GM12872 (cell line): ENCODE measurements around the gene HBZ.
"Not testable (repeated sequence)": the region's sequence is repeated elsewhere in the genome, so short reads cannot be mapped to it uniquely, and the experiment has no call there.

Experiments
- CTCF ChIP-seq: IDR thresholded peaks from 3 replicates; pipeline ENCODE4 v1.5.1; 2011; ENCODE audit warnings: low read depth, mild to moderate bottlenecking, low read length, moderate library complexity; ENCODE audit not compliant: insufficient read depth

The HBZ gene

DNA sequence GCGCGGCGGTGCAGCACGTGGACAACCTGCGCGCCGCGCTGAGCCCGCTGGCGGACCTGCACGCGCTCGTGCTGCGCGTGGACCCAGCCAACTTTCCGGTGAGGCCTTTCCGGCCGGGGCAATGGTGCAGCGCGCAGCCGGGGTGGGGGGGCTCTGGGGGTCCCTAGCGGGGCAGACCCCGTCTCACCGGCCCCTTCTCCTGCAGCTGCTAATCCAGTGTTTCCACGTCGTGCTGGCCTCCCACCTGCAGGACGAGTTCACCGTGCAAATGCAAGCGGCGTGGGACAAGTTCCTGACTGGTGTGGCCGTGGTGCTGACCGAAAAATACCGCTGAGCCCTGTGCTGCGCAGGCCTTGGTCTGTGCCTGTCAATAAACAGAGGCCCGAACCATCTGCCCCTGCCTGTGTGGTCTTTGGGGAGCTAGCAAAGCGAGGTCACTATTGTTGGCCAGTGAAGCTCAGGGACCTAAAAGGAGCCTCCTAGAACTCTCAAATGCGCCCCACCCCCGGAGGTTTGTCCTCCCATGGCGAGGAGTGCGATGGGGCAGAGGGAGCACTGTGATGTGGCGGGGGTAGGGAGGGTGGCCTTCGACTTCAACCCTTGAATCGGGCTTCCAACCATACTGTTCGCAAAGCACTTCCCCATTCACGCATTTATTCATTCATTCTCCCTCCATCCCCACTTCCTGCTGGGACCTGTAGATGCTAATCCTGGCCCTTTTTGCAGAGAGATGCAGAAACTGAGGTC is 14.1 kb downstream of the HBZ start:
- no peak for TF ChIP-seq CTCF

GRCh38 chr16:167122-167690 is 14.8 kb downstream of the HBZ start:
- TF ChIP-seq CTCF = no peak

DNA sequence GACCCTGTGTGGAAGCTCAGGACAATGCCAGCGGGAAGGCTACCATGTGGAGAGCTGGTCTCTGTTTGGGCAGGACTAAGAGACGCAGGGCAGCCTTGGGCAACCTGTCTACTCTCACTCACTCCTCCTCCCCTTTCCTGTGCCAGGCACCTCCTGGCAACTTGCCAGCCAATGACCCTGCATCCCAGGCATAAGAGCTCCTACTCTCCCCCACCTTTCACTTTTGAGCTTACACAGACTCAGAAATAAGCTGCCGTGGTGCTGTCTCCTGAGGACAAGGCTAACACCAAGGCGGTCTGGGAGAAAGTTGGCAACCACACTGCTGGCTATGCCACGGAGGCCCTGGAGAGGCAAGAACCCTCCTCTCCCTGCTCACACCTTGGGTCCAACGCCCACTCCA is 16.0 kb downstream of the HBZ start:
- TF ChIP-seq CTCF = no peak

GRCh38 chr16:169014-169413 is 16.6 kb downstream of the HBZ start:
- no peak for TF ChIP-seq CTCF

DNA sequence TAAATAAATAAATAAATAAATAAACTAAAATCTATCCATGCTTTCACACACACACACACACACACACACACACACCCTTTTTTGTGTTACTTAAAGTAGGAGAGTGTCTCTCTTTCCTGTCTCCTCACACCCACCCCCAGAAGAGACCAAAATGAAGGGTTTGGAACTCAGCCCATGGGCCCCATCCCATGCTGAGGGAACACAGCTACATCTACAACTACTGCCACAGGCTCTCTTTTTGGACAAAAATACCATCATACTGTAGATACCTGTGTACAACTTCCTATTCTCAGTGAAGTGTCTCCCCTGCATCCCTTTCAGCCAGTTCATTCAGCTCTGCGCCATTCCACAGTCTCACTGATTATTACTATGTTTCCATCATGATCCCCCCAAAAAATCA is 18.3 kb downstream of the HBZ start:
- no peak for TF ChIP-seq CTCF

DNA sequence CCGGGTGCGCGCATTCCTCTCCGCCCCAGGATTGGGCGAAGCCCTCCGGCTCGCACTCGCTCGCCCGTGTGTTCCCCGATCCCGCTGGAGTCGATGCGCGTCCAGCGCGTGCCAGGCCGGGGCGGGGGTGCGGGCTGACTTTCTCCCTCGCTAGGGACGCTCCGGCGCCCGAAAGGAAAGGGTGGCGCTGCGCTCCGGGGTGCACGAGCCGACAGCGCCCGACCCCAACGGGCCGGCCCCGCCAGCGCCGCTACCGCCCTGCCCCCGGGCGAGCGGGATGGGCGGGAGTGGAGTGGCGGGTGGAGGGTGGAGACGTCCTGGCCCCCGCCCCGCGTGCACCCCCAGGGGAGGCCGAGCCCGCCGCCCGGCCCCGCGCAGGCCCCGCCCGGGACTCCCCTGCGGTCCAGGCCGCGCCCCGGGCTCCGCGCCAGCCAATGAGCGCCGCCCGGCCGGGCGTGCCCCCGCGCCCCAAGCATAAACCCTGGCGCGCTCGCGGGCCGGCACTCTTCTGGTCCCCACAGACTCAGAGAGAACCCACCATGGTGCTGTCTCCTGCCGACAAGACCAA is 20.0 kb downstream of the HBZ start, which contains the start of gene HBA2:
HBA2 (plus strand) TSS at position 503 of the 568 bp plus-strand sequence; CDS start at position 540, 37 bp downstream.
- TF ChIP-seq CTCF = not testable (repeated sequence)

DNA sequence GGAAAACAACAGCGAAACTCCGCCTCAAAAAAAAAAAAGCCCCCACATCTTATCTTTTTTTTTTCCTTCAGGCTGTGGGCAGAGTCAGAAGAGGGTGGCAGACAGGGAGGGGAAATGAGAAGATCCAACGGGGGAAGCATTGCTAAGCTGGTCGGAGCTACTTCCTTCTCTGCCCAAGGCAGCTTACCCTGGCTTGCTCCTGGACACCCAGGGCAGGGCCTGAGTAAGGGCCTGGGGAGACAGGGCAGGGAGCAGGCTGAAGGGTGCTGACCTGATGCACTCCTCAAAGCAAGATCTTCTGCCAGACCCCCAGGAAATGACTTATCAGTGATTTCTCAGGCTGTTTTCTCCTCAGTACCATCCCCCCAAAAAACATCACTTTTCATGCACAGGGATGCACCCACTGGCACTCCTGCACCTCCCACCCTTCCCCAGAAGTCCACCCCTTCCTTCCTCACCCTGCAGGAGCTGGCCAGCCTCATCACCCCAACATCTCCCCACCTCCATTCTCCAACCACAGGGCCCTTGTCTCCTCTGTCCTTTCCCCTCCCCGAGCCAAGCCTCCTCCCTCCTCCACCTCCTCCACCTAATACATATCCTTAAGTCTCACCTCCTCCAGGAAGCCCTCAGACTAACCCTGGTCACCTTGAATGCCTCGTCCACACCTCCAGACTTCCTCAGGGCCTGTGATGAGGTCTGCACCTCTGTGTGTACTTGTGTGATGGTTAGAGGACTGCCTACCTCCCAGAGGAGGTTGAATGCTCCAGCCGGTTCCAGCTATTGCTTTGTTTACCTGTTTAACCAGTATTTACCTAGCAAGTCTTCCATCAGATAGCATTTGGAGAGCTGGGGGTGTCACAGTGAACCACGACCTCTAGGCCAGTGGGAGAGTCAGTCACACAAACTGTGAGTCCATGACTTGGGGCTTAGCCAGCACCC is 22.8 kb downstream of the HBZ start:
- TF ChIP-seq CTCF = no peak
